ENCODE data around the gene GCNT4.
"Not testable (repeated sequence)": the region's sequence is repeated elsewhere in the genome, so short reads cannot be mapped to it uniquely, and the experiment has no call there.

The GCNT4 gene

GRCh38 chr5:75052192-75053053 is at the start of gene GCNT4:
GCNT4 (minus strand) TSS chr5:75052558; CDS start chr5:75030037, 22,521 bp downstream.
- no peak for DNase-seq

GRCh38 chr5:75095956-75096355 is 43.6 kb upstream of the GCNT4 start:
- not testable (repeated sequence) for DNase-seq

- no peak for DNase-seq
Measured at GRCh38 chr5:75091597-75091996, 39.2 kb upstream of the GCNT4 start.

- DNase-seq: no peak
Measured at GRCh38 chr5:75089662-75090061, 37.3 kb upstream of the GCNT4 start.

GRCh38 chr5:75089137-75089536 is 36.8 kb upstream of the GCNT4 start:
- no peak for DNase-seq

- no peak for DNase-seq
Measured at GRCh38 chr5:75088648-75089047, 36.3 kb upstream of the GCNT4 start.

GRCh38 chr5:75081510-75081909 is 29.2 kb upstream of the GCNT4 start:
- no peak for DNase-seq

GRCh38 chr5:75079346-75079745 is 27.0 kb upstream of the GCNT4 start:
- DNase-seq: not testable (repeated sequence)

- no peak for DNase-seq
Measured at GRCh38 chr5:75078027-75078426, 25.7 kb upstream of the GCNT4 start.

- no peak for DNase-seq
Measured at GRCh38 chr5:75072061-75072460, 19.7 kb upstream of the GCNT4 start.

GRCh38 chr5:75071100-75071499 is 18.7 kb upstream of the GCNT4 start:
- DNase-seq: no peak

- no peak for DNase-seq
Measured at GRCh38 chr5:75067434-75067833, 15.1 kb upstream of the GCNT4 start.

GRCh38 chr5:75062925-75063531 is 10.7 kb upstream of the GCNT4 start:
- DNase-seq: no peak

- DNase-seq: peak; percentile 34
Measured at GRCh38 chr5:75059912-75060545, 7.7 kb upstream of the GCNT4 start.

GRCh38 chr5:75058986-75059535 is 6.7 kb upstream of the GCNT4 start:
- no peak for DNase-seq

GRCh38 chr5:75057561-75057960 is 5.2 kb upstream of the GCNT4 start:
- DNase-seq: no peak

- DNase-seq: no peak
Measured at GRCh38 chr5:75055727-75056144, 3.4 kb upstream of the GCNT4 start.

GRCh38 chr5:75054134-75054930 is 2.0 kb upstream of the GCNT4 start:
- DNase-seq: no peak

- peak; percentile 41 for DNase-seq
Measured at GRCh38 chr5:75053304-75054133, 1.2 kb upstream of the GCNT4 start.

GRCh38 chr5:75053054-75053303 is 621 bp upstream of the GCNT4 start:
- no peak for DNase-seq

- DNase-seq: no peak
Measured at GRCh38 chr5:75051217-75051751, 1.1 kb downstream of the GCNT4 start.

GRCh38 chr5:75050415-75050814 is 1.9 kb downstream of the GCNT4 start:
- DNase-seq: no peak
